Measurements from ENCODE around the gene PLXNA2. TPM values are rescaled to one million over a fixed set of nuclear protein-coding genes. Genes with fewer than 3 reads are reported as not detected.

PLXNA2 gene
- total and polyA plus RNA-seq, 2 of the 8 experiments (the other 6 are each of a cell fraction or from before 2014, with no cell fraction given): 0.33 to 1.5 TPM

- Histone ChIP-seq H2BK12ac (ENCODE audit: low read depth, low read length) (no peak overlapping the region), H3K79me2 (ENCODE audit: control insufficient read depth in 1 of 2, insufficient read depth in 2 of 2, low read length in 2 of 2) (no peaks in the 10 kb centered on the region), H3K9ac (replicated peaks in 1 of 4; ENCODE audit: extremely low read depth in 1 of 4, low read depth in 3 of 4, low read length in 3 of 4) (no peak overlapping the region), H3K14ac (ENCODE audit: insufficient read length) (no peak overlapping the region), H3K4me2 (ENCODE audit: insufficient read depth in 1 of 2, low read depth in 2 of 2, low read length in 2 of 2) (no peak overlapping the region), H3K23me2 (ENCODE audit: low read depth, low read length) (no peaks in the 10 kb centered on the region), H3K27me3 (replicated peaks in 1 of 4; ENCODE audit: control insufficient read depth in 3 of 4, extremely low read depth in 1 of 4, insufficient read depth in 3 of 4, low read length in 3 of 4) (peaks cover 4 to 21% (median 16%) of the 10 kb centered on the region in 4 experiments; a peak in 6 of 7 replicates), H4K91ac (replicated peaks; ENCODE audit: insufficient read length, low read length) (no peak overlapping the region), H3K23ac (ENCODE audit: insufficient read length) (no peak overlapping the region), H3K27ac (ENCODE audit: low read depth, low read length) (no peak overlapping the region), H3K18ac (ENCODE audit: extremely low read depth, low read length) (no peak overlapping the region), H4K20me1 (replicated peaks in 1 of 2; ENCODE audit: control insufficient read depth in 1 of 2, insufficient read depth in 2 of 2, low read length in 2 of 2) (peaks cover 0 to 2% of the 10 kb centered on the region in 2 experiments), H2AFZ (ENCODE audit: low read length) (no peak overlapping the region), H3K4me1 (replicated peaks in 1 of 4; ENCODE audit: control insufficient read depth in 3 of 4, insufficient read depth in 4 of 4, low read length in 3 of 4) (peaks cover 0 to 11% (median 4%) of the 10 kb centered on the region in 4 experiments; a peak in 5 of 7 replicates), H3K9me3 (ENCODE audit: insufficient read depth in 2 of 2, low read depth in 1 of 2, low read length in 1 of 2) (no peaks in the 10 kb centered on the region), H3K56ac (replicated peaks; ENCODE audit: insufficient read length, low read depth, low read length) (no peak overlapping the region), H2BK15ac (ENCODE audit: low read length) (no peak overlapping the region), H3K79me1 (ENCODE audit: low read depth, low read length) (no peaks in the 10 kb centered on the region), H3K36me3 (ENCODE audit: control insufficient read depth in 2 of 4, insufficient read depth in 4 of 4, low read length in 3 of 4) (no peaks in the 10 kb centered on the region), H3K4me3 (ENCODE audit: extremely low read depth in 1 of 4, insufficient read depth in 2 of 4, low read depth in 3 of 4, low read length in 4 of 4) (no peak overlapping the region), H2BK120ac (replicated peaks; ENCODE audit: low read depth, low read length) (no peak overlapping the region), H2AK5ac (ENCODE audit: low read depth, low read length) (no peak overlapping the region), H3K4ac (replicated peaks; ENCODE audit: insufficient read length, low read depth, low read length) (no peak overlapping the region), H4K5ac (ENCODE audit: insufficient read length, low read depth, low read length) (no peak overlapping the region), H2BK5ac (ENCODE audit: low read depth, low read length) (no peak overlapping the region), H2BK20ac (ENCODE audit: low read length) (no peak overlapping the region), H4K8ac (ENCODE audit: extremely low read depth, insufficient read depth, low read length) (no peak overlapping the region)
- TF ChIP-seq EGR1 (IDR thresholded peaks at IDR 0.05; ENCODE audit: borderline replicate concordance, low read depth, low read length) (no peak), SUZ12 (IDR thresholded peaks at IDR 0.05; ENCODE audit: low read length) (no peak), POU5F1 (IDR thresholded peaks at IDR 0.05; ENCODE audit: low read depth, low read length) (no peak)
- WGBS, 2 experiments (ENCODE audit: extremely low coverage in 1 of 2, insufficient coverage in 1 of 2, insufficient read length in 1 of 2, insufficient replicate concordance in 2 of 2, low coverage in 1 of 2, low lambda C conversion rate in 2 of 2, missing lambda C conversion rate in 1 of 2): 80% methylated on average over 3 of the region's 3 CpGs; no CpG with 5 or more reads in 1 of the 2 experiments
- no peak for FAIRE-seq
- CTCF ChIA-PET (ENCODE audit: partially characterized antibody): interaction anchor here (0.8 to 3.5 kb wide), 5 partner anchors 9 to 265 kb away, joined by 3 to 20 read pairs (median 4); partner anchors contain the start of gene PLXNA2
- DNase-seq (ENCODE audit: low read depth in 1 of 2, low spot score in 2 of 2): no peak
- POLR2A ChIA-PET (ENCODE audit: partially characterized antibody): no interaction called here
These were observed 14.1 kb upstream of the PLXNA2 start for GRCh38 chr1:208258277-208258676.
